ENCODE data around the gene PGBD5. TPM values are rescaled to one million over a fixed set of nuclear protein-coding genes. Genes with fewer than 3 reads are reported as not detected.

The PGBD5 gene
- total and polyA plus RNA-seq, 2 donors (not counting 1 experiment from before 2014, with no cell fraction given): 0.10 to 0.17 TPM

GRCh38 chr1:230317823-230318819, 108.0 kb downstream of the PGBD5 start:
- Histone ChIP-seq H3K9ac (ENCODE audit: insufficient read depth, low read length) (no peak overlapping the region), H3K4me3 (replicated peaks in 1 of 4; ENCODE audit: control extremely low read depth in 1 of 4, insufficient read depth in 1 of 4, low read depth in 3 of 4, low read length in 4 of 4) (no peak overlapping the region), H2AFZ (ENCODE audit: low read length) (no peak overlapping the region), H3K4me2 (ENCODE audit: extremely low read depth, insufficient read depth, low read length) (no peak overlapping the region), H3K9me3 (ENCODE audit: control insufficient read depth, insufficient read depth, low read depth, low read length) (no peaks in the 10 kb centered on the region), H3K27me3 (ENCODE audit: control insufficient read depth, insufficient read depth, low read length) (no peaks in the 10 kb centered on the region), H3K4me1 (ENCODE audit: control insufficient read depth, extremely low read depth, insufficient read depth, low read length) (no peaks in the 10 kb centered on the region), H4K20me1 (ENCODE audit: control insufficient read depth, extremely low read depth, insufficient read depth, low read length) (no peaks in the 10 kb centered on the region), H3K27ac (ENCODE audit: insufficient read depth, low read length) (no peak overlapping the region), H3K36me3 (ENCODE audit: control insufficient read depth, insufficient read depth, low read length) (no peaks in the 10 kb centered on the region), H3K79me2 (ENCODE audit: control insufficient read depth, insufficient read depth, low read length) (no peaks in the 10 kb centered on the region)
- DNase-seq (ENCODE audit: low read depth in 2 of 2): no peak
- TF ChIP-seq EZH2 (IDR thresholded peaks at IDR 0.05; ENCODE audit: low read length, missing control alignments): no peak
- TF ChIP-seq CTCF (conservative IDR thresholded peaks at IDR 0.05 in 1 of 2, IDR thresholded peaks at IDR 0.05 in 1 of 2; ENCODE audit: low read depth in 1 of 2, low read length in 2 of 2): no peak

- H3K9ac ChIP-seq (ENCODE audit: insufficient read depth, low read length): no peak overlapping the region
- TF ChIP-seq EZH2 (IDR thresholded peaks at IDR 0.05; ENCODE audit: low read length, missing control alignments): no peak
- TF ChIP-seq CTCF (conservative IDR thresholded peaks at IDR 0.05 in 1 of 2, IDR thresholded peaks at IDR 0.05 in 1 of 2; ENCODE audit: low read depth in 1 of 2, low read length in 2 of 2): no peak
- H3K27ac ChIP-seq (ENCODE audit: insufficient read depth, low read length): no peak overlapping the region
- no peak overlapping the region for H2AFZ ChIP-seq (ENCODE audit: low read length)
- no peaks in the 10 kb centered on the region for H4K20me1 ChIP-seq (ENCODE audit: control insufficient read depth, extremely low read depth, insufficient read depth, low read length)
- no peaks in the 10 kb centered on the region for H3K27me3 ChIP-seq (ENCODE audit: control insufficient read depth, insufficient read depth, low read length)
- H3K36me3 ChIP-seq (ENCODE audit: control insufficient read depth, insufficient read depth, low read length): no peaks in the 10 kb centered on the region
- H3K4me2 ChIP-seq (ENCODE audit: extremely low read depth, insufficient read depth, low read length): no peak overlapping the region
- H3K4me1 ChIP-seq (ENCODE audit: control insufficient read depth, extremely low read depth, insufficient read depth, low read length): no peaks in the 10 kb centered on the region
- DNase-seq (ENCODE audit: low read depth in 2 of 2): no peak
- no peaks in the 10 kb centered on the region for H3K79me2 ChIP-seq (ENCODE audit: control insufficient read depth, insufficient read depth, low read length)
- H3K9me3 ChIP-seq (ENCODE audit: control insufficient read depth, insufficient read depth, low read depth, low read length): no peaks in the 10 kb centered on the region
- no peak overlapping the region for H3K4me3 ChIP-seq (replicated peaks in 1 of 4; ENCODE audit: control extremely low read depth in 1 of 4, insufficient read depth in 1 of 4, low read depth in 3 of 4, low read length in 4 of 4)
These were observed 109.0 kb downstream of the PGBD5 start for GRCh38 chr1:230316864-230317745.

- no peak overlapping the region for H3K4me2 ChIP-seq (ENCODE audit: extremely low read depth, insufficient read depth, low read length)
- DNase-seq (ENCODE audit: low read depth in 2 of 2): no peak
- no peaks in the 10 kb centered on the region for H3K36me3 ChIP-seq (ENCODE audit: control insufficient read depth, insufficient read depth, low read length)
- H3K27ac ChIP-seq (ENCODE audit: insufficient read depth, low read length): no peak overlapping the region
- H3K4me3 ChIP-seq (replicated peaks in 1 of 4; ENCODE audit: control extremely low read depth in 1 of 4, insufficient read depth in 1 of 4, low read depth in 3 of 4, low read length in 4 of 4): no peak overlapping the region
- H3K79me2 ChIP-seq (ENCODE audit: control insufficient read depth, insufficient read depth, low read length): no peaks in the 10 kb centered on the region
- no peaks in the 10 kb centered on the region for H3K27me3 ChIP-seq (ENCODE audit: control insufficient read depth, insufficient read depth, low read length)
- no peak for TF ChIP-seq EZH2 (IDR thresholded peaks at IDR 0.05; ENCODE audit: low read length, missing control alignments)
- no peak for TF ChIP-seq CTCF (conservative IDR thresholded peaks at IDR 0.05 in 1 of 2, IDR thresholded peaks at IDR 0.05 in 1 of 2; ENCODE audit: low read depth in 1 of 2, low read length in 2 of 2)
- no peaks in the 10 kb centered on the region for H4K20me1 ChIP-seq (ENCODE audit: control insufficient read depth, extremely low read depth, insufficient read depth, low read length)
- H3K4me1 ChIP-seq (ENCODE audit: control insufficient read depth, extremely low read depth, insufficient read depth, low read length): no peaks in the 10 kb centered on the region
- no peak overlapping the region for H3K9ac ChIP-seq (ENCODE audit: insufficient read depth, low read length)
- H3K9me3 ChIP-seq (ENCODE audit: control insufficient read depth, insufficient read depth, low read depth, low read length): no peaks in the 10 kb centered on the region
- H2AFZ ChIP-seq (ENCODE audit: low read length): no peak overlapping the region
These were observed 111.0 kb downstream of the PGBD5 start for GRCh38 chr1:230315099-230315498.

Measured in fibroblast of lung (primary cell).